ENCODE data around the gene ACOT11. TPM values are rescaled to one million over a fixed set of nuclear protein-coding genes. Genes with fewer than 3 reads are reported as not detected.

Gene ACOT11
- polyA plus RNA-seq, 1 donor (not counting 4 experiments of a cell fraction or from before 2014, with no cell fraction given) = 3.4 TPM

- H3K9me1 ChIP-seq (ENCODE audit: control insufficient read depth, extremely low read depth, insufficient read depth, low read length) = no peaks in the 10 kb centered on the region
- H3K79me2 ChIP-seq (ENCODE audit: control insufficient read depth, insufficient read depth, low read length) = no peaks in the 10 kb centered on the region
- H3K4me2 ChIP-seq (ENCODE audit: control insufficient read depth, extremely low read depth, insufficient read depth, low read depth, low read length) = no peak overlapping the region
- H2AFZ ChIP-seq (ENCODE audit: control insufficient read depth, low read length) = no peak overlapping the region
- dilution Hi-C loops (cut with MboI; ENCODE audit: extremely low pct_ligation_motif_present, low sequenced_read_pairs) = no loop called here
- H3K27ac ChIP-seq (ENCODE audit: control insufficient read depth, insufficient read depth, low read length) = no peak overlapping the region
- FAIRE-seq = no peak
- no peak overlapping the region for H3K9ac ChIP-seq (ENCODE audit: control insufficient read depth, extremely low read depth, insufficient read depth, low read length)
- peaks cover 13% of the 10 kb centered on the region for H3K27me3 ChIP-seq (ENCODE audit: control insufficient read depth, extremely low read depth, insufficient read depth, low read length)
- no peaks in the 10 kb centered on the region for H3K4me1 ChIP-seq (ENCODE audit: control insufficient read depth, extremely low read depth, insufficient read depth, low read length)
- DNase-seq (ENCODE audit: low read depth, low spot score) = no peak
- no peaks in the 10 kb centered on the region for H3K9me3 ChIP-seq (ENCODE audit: control insufficient read depth, low read depth, low read length)
- TF ChIP-seq CTCF (optimal IDR thresholded peaks at IDR 0.05 in 1 of 3, IDR thresholded peaks at IDR 0.05 in 1 of 3, conservative IDR thresholded peaks at IDR 0.05 in 1 of 3; ENCODE audit: extremely low read depth in 1 of 3, insufficient read depth in 2 of 3, low read length in 3 of 3) = no peak
- TF ChIP-seq EZH2 (IDR thresholded peaks at IDR 0.05; ENCODE audit: low read length) = no peak
- H4K20me1 ChIP-seq (ENCODE audit: control insufficient read depth, extremely low read depth, insufficient read depth, low read length) = no peaks in the 10 kb centered on the region
- H3K36me3 ChIP-seq (ENCODE audit: control insufficient read depth in 2 of 2, extremely low read depth in 1 of 2, insufficient read depth in 2 of 2, low read length in 2 of 2) = no peaks in the 10 kb centered on the region
- H3K4me3 ChIP-seq (ENCODE audit: control insufficient read depth in 2 of 3, extremely low read depth in 1 of 3, insufficient read depth in 2 of 3, low read depth in 1 of 3, low read length in 3 of 3) = no peak overlapping the region
Observed at GRCh38 chr1:54651608-54652007, 103.6 kb downstream of the ACOT11 start.

- DNase-seq (ENCODE audit: low read depth, low spot score) = no peak
- Histone ChIP-seq H3K4me2 (ENCODE audit: control insufficient read depth, extremely low read depth, insufficient read depth, low read depth, low read length) (no peak overlapping the region), H3K27me3 (ENCODE audit: control insufficient read depth, extremely low read depth, insufficient read depth, low read length) (peaks cover 13% of the 10 kb centered on the region), H3K9me3 (ENCODE audit: control insufficient read depth, low read depth, low read length) (no peaks in the 10 kb centered on the region), H3K9me1 (ENCODE audit: control insufficient read depth, extremely low read depth, insufficient read depth, low read length) (no peaks in the 10 kb centered on the region), H3K9ac (ENCODE audit: control insufficient read depth, extremely low read depth, insufficient read depth, low read length) (no peak overlapping the region), H3K4me3 (ENCODE audit: control insufficient read depth in 2 of 3, extremely low read depth in 1 of 3, insufficient read depth in 2 of 3, low read depth in 1 of 3, low read length in 3 of 3) (no peak overlapping the region), H3K79me2 (ENCODE audit: control insufficient read depth, insufficient read depth, low read length) (no peaks in the 10 kb centered on the region), H3K27ac (ENCODE audit: control insufficient read depth, insufficient read depth, low read length) (no peak overlapping the region), H4K20me1 (ENCODE audit: control insufficient read depth, extremely low read depth, insufficient read depth, low read length) (no peaks in the 10 kb centered on the region), H2AFZ (ENCODE audit: control insufficient read depth, low read length) (no peak overlapping the region), H3K36me3 (ENCODE audit: control insufficient read depth in 2 of 2, extremely low read depth in 1 of 2, insufficient read depth in 2 of 2, low read length in 2 of 2) (no peaks in the 10 kb centered on the region), H3K4me1 (ENCODE audit: control insufficient read depth, extremely low read depth, insufficient read depth, low read length) (no peaks in the 10 kb centered on the region)
- dilution Hi-C loops (cut with MboI; ENCODE audit: extremely low pct_ligation_motif_present, low sequenced_read_pairs) = no loop called here
- TF ChIP-seq EZH2 (IDR thresholded peaks at IDR 0.05; ENCODE audit: low read length) (no peak), CTCF (optimal IDR thresholded peaks at IDR 0.05 in 1 of 3, IDR thresholded peaks at IDR 0.05 in 1 of 3, conservative IDR thresholded peaks at IDR 0.05 in 1 of 3; ENCODE audit: extremely low read depth in 1 of 3, insufficient read depth in 2 of 3, low read length in 3 of 3) (no peak)
- no peak for FAIRE-seq
Observed at GRCh38 chr1:54652168-54652567, 104.1 kb downstream of the ACOT11 start.
